ENCODE measurements around the gene GCK.

GCK gene

GRCh38 chr7:44189286-44189992, at the start of gene GCK:
Gene GCK, minus strand, starts transcription at chr7:44189439. Its CDS starts 486 bp downstream, at chr7:44188953.
- no peak for DNase-seq (ENCODE audit: low read depth, low spot score)

- DNase-seq (ENCODE audit: low read depth, low spot score): no peak
These were observed 49.0 kb upstream of the GCK start for GRCh38 chr7:44238116-44238695.

- DNase-seq (ENCODE audit: low read depth, low spot score): no peak
These were observed 48.5 kb upstream of the GCK start for GRCh38 chr7:44237696-44238095.

GRCh38 chr7:44236333-44236728, 47.1 kb upstream of the GCK start:
- no peak for DNase-seq (ENCODE audit: low read depth, low spot score)

- DNase-seq (ENCODE audit: low read depth, low spot score): no peak
These were observed 46.5 kb upstream of the GCK start for GRCh38 chr7:44235582-44236332.

- no peak for DNase-seq (ENCODE audit: low read depth, low spot score)
These were observed 45.8 kb upstream of the GCK start for GRCh38 chr7:44235066-44235465.

- DNase-seq (ENCODE audit: low read depth, low spot score): no peak
These were observed 43.9 kb upstream of the GCK start for GRCh38 chr7:44232901-44233715.

GRCh38 chr7:44232396-44232795, 43.2 kb upstream of the GCK start:
- DNase-seq (ENCODE audit: low read depth, low spot score): no peak

- no peak for DNase-seq (ENCODE audit: low read depth, low spot score)
These were observed 41.8 kb upstream of the GCK start for GRCh38 chr7:44231088-44231487.

- DNase-seq (ENCODE audit: low read depth, low spot score): no peak
These were observed 41.0 kb upstream of the GCK start for GRCh38 chr7:44230286-44230685.

GRCh38 chr7:44229546-44230105, 40.4 kb upstream of the GCK start:
- no peak for DNase-seq (ENCODE audit: low read depth, low spot score)

- no peak for DNase-seq (ENCODE audit: low read depth, low spot score)
These were observed 39.5 kb upstream of the GCK start for GRCh38 chr7:44228571-44229350.

GRCh38 chr7:44227911-44228310, 38.7 kb upstream of the GCK start:
- no peak for DNase-seq (ENCODE audit: low read depth, low spot score)

GRCh38 chr7:44226396-44226753, 37.1 kb upstream of the GCK start:
- no peak for DNase-seq (ENCODE audit: low read depth, low spot score)

- DNase-seq (ENCODE audit: low read depth, low spot score): no peak
These were observed 36.5 kb upstream of the GCK start for GRCh38 chr7:44225566-44226395.

GRCh38 chr7:44224974-44225565, 35.8 kb upstream of the GCK start:
- DNase-seq (ENCODE audit: low read depth, low spot score): no peak

GRCh38 chr7:44224080-44224973, 35.1 kb upstream of the GCK start:
- no peak for DNase-seq (ENCODE audit: low read depth, low spot score)

GRCh38 chr7:44223362-44224079, 34.3 kb upstream of the GCK start:
- no peak for DNase-seq (ENCODE audit: low read depth, low spot score)
